Fibroblast of pulmonary artery (primary cell): ENCODE results near the gene ROCK1.
"Not testable (repeated sequence)": the region's sequence is repeated elsewhere in the genome, so short reads cannot be mapped to it uniquely, and the experiment has no call there.

Source experiments
- DNase-seq: peaks from one replicate; pipeline ENCODE4 v3.0.0-alpha.2; 2010; ENCODE audit warnings: low read depth
- H3K4me3 ChIP-seq: replicated peaks from 2 replicates; pipeline ENCODE4 v1.5.1; 2011; ENCODE audit warnings: low read depth, mild to moderate bottlenecking, control low read depth, low read length, moderate library complexity
- TF ChIP-seq, protein P1 (sequence below): IDR thresholded peaks from 2 replicates; pipeline ENCODE4 v1.5.1; 2011; ENCODE audit warnings: mild to moderate bottlenecking, control low read depth, low read length, inconsistent platforms; ENCODE audit errors: missing control alignments

ROCK1 gene

DNA sequence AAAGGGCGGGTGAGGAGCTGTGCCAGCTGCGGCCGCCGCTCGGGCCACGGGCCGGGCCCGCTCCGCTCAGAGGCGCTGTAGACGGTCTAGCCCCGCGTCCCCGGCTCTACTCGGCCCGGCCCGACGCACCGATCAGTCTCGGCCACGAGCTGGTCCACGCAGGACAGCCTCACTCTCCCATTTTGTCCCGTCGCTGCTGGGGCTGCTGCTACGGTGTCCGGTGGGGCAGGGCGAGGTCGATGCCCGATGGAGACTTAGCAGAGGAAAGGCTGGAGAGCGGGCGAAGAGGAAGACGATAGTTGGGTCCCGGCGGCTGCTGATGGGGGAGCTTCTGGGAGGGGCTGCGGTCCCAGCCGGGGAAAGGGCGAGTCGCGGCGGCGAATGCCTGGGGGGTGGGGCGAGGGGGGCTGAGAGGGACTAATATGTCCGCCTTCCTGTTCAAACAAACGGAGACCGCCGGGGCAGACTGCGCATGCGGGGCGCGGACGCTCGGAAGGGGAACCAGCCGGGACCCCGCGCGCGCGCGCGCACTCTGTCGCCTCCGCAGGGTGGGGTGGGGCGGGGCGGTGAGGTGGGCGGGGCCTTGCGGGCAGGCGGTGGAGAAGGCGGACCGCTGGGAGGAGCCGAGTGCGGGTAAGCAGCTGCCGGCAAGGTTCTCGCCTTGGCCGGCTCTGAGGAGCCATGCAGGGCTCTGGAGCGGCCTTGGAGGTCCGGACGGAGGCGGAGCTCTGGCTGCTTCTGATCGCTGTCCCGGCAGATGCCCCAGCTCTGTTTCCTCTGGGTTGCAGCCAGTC lies at the start of gene ROCK1:
Gene ROCK1, minus strand, starts transcription at position 468 of the 794 bp plus-strand sequence. CDS start 903 bp downstream, outside the sequence.
- peak; percentile 98 for DNase-seq
- H3K4me3 ChIP-seq = peak within 1 kb of the TSS; percentile 95
- TF ChIP-seq, protein P1, sequence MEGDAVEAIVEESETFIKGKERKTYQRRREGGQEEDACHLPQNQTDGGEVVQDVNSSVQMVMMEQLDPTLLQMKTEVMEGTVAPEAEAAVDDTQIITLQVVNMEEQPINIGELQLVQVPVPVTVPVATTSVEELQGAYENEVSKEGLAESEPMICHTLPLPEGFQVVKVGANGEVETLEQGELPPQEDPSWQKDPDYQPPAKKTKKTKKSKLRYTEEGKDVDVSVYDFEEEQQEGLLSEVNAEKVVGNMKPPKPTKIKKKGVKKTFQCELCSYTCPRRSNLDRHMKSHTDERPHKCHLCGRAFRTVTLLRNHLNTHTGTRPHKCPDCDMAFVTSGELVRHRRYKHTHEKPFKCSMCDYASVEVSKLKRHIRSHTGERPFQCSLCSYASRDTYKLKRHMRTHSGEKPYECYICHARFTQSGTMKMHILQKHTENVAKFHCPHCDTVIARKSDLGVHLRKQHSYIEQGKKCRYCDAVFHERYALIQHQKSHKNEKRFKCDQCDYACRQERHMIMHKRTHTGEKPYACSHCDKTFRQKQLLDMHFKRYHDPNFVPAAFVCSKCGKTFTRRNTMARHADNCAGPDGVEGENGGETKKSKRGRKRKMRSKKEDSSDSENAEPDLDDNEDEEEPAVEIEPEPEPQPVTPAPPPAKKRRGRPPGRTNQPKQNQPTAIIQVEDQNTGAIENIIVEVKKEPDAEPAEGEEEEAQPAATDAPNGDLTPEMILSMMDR = no peak

DNA sequence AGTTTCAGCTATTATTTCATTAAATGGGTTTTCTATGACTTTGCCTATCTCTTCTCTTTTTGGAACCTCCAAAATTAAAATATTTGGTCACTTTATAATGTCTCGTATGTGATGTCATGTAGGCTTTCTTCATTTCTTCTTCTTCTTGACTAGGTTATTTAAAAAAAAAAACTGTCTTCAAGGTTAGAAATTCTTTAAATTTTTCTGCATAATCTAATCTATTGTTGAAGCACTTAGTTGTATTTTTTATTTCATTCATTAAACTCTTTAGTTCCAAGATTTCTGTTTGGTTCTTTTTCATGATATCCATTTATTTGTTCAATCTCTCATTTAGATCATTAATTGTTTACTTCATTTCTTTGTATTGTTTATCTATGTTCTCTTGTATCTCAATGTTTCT lies 43.8 kb upstream of the ROCK1 start:
- H3K4me3 ChIP-seq = no peak overlapping the region
- no peak for DNase-seq
- TF ChIP-seq, protein P1 = no peak

DNA sequence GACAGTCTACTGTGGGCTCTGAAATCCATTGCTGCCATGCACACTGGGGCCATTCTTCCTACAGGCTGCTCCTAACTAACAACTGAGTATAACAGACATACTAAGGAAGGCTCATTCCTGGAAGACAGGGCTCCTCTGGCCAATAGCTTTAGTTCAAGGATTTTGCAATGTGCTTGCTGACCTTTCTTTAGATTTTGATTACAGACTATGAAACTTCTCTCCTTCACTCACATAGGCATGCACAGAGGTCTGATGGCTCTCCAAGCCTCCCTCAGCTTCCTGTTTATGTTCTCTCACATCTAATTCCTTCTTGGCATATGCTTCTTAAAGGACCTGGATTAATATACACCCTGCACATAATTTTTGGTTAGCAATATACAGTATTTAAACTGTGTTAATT lies 34.4 kb upstream of the ROCK1 start:
- no peak for DNase-seq
- TF ChIP-seq, protein P1 = no peak
- no peak overlapping the region for H3K4me3 ChIP-seq

DNA sequence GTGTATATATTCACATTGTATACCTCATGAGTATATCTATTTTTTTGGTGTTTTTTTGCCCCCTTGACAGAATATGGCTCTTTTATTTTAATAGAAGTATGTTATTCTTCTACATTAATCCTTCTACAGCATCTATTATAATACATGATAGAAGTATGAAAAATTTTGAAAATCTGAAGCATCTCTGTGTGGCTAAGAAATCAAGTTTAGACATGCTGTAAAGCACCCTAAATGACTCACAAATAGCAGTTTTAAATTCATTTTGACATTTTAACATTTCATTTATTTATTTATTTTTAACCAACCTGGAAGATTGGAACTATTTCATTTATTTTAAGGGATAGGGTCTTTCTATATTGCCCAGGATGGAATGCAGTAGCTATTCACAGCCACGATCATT lies 33.8 kb upstream of the ROCK1 start:
- TF ChIP-seq, protein P1 = no peak
- H3K4me3 ChIP-seq = no peak overlapping the region
- DNase-seq = no peak

DNA sequence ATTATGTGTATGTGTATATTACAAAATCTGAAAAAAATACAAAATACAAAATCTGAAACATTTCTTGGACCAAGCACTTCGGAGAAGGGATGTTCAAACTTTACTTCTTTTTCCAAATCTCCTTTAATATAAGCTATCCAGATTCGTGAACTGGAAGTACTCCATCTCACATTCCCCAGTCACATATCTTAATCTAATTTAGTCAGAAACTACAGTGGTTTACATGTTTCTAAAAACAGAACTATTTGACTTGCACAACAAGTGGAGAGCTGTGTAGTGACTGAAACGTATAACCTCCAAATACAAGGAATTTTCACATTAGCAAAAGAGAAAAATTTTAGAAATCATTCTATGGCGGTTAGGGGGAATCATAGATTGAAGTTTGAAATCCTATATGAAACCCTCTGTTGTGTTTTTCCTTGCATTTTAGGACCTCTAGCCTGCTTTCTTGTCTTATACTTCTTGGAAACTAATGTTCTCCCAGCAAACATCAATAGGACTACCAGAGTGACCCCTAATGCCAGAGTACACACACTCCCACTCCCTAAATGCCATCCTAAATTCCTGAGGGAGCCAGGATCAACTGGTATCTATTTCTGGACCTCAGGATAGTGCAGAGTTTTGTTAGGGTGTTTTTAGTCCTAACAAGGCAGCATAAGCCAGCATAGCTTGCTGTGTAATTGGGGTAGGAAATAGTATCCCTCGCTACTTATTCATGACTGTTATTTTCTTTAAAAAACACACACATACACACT lies 30.2 kb upstream of the ROCK1 start:
- no peak overlapping the region for H3K4me3 ChIP-seq
- TF ChIP-seq, protein P1 = no peak
- DNase-seq = no peak

DNA sequence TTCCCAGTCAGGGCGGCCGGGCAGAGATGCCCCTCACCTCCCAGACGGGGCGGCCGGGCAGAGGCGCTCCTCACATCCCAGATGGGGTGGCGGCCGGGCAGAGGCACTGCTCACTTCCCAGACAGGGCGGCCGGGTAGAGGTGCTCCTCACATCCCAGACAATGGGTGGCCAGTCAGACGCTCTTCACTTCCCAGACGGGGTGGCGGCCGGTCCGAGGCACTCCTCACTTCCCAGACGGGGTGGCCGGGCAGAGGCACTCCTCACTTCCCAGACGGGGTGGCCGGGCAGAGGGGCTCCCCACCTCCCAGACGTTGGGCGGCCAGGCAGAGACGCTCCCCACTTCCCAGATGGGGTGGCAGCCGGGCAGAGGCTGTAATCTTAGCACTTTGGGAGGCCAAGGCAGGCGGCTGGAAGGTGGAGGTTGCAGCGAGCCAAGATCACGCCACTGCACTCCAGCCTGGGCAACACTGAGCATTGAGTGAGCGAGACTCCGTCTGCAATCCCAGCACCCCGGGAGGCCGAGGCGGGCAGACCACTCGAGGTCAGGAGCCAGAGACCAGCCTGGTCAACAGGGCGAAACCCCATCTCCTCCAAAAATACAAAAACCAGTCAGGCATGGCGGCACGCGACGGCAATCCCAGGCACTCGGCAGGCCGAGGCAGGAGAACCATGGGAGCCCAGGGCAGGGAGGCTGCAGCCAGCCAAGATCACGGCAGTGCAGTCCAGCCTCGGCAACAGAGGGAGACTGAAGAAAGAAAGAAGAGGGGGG lies 26.3 kb upstream of the ROCK1 start:
- not testable (repeated sequence) for H3K4me3 ChIP-seq, DNase-seq

DNA sequence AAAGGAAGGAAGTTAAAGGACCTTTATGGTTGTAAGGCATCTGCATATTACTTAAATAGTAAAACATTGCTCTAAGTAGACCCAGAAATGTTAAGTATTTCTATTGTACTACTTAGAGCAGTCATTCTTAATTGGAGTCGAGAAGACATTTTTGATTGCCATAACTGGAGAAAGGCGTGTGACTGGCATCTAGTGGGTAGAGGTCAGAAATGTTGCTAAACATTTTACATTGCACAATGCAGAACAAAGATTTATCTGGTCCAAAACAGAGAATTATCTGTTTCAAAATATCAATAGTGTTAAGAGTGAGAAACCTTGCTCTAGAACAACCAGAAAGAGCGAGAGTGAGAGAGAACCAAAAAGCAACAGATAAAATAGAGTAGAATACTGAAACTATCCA lies 23.3 kb upstream of the ROCK1 start:
- peak; percentile 56 for DNase-seq
- TF ChIP-seq, protein P1 = peak; percentile 23
- H3K4me3 ChIP-seq = no peak overlapping the region
